ENCODE data around the gene KLHDC3. TPM values are rescaled to one million over a fixed set of nuclear protein-coding genes. Genes with fewer than 3 reads are reported as not detected.

KLHDC3 gene
- total RNA-seq, 1 donor from 2014 or later: 70.8 TPM

- H3K4me3 ChIP-seq (ENCODE audit: low read depth, low read length): no peak overlapping the region
- no peak for DNase-seq (ENCODE audit: low read depth)
- no peak for TF ChIP-seq CTCF (conservative IDR thresholded peaks at IDR 0.05; ENCODE audit: low read depth, low read length)
Measured at GRCh38 chr6:43024436-43024835, 10.4 kb downstream of the KLHDC3 start.

GRCh38 chr6:43026365-43026764 is 12.3 kb downstream of the KLHDC3 start:
- no peak for DNase-seq (ENCODE audit: low read depth)
- no peak overlapping the region for H3K4me3 ChIP-seq (ENCODE audit: low read depth, low read length)
- no peak for TF ChIP-seq CTCF (conservative IDR thresholded peaks at IDR 0.05; ENCODE audit: low read depth, low read length)

- no peak for TF ChIP-seq CTCF (conservative IDR thresholded peaks at IDR 0.05; ENCODE audit: low read depth, low read length)
- no peak for DNase-seq (ENCODE audit: low read depth)
- no peak overlapping the region for H3K4me3 ChIP-seq (ENCODE audit: low read depth, low read length)
Measured at GRCh38 chr6:43029120-43029519, 15.1 kb downstream of the KLHDC3 start.

DNA sequence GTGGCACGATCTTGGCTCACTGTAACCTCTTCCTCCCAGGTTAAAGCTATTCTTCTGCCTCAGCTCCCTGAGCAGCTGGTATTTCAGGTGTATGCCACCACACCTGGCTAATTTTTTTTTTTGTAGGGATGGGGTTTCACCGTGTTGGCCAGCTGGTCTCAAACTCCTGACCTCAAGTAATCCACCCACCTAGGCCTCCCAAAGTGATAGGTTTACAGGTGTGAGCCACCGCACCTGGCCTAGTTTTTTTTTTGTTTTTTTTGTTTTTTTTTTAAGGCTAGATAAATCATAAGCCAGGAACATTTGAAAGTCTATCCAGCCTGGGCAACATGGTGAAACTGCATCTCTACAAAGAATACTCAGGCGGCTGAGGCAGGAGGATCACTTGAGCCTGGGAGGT is 18.3 kb downstream of the KLHDC3 start:
- DNase-seq (ENCODE audit: low read depth): no peak
- no peak for TF ChIP-seq CTCF (conservative IDR thresholded peaks at IDR 0.05; ENCODE audit: low read depth, low read length)
- no peak overlapping the region for H3K4me3 ChIP-seq (ENCODE audit: low read depth, low read length)

GRCh38 chr6:43033496-43034189 is 19.6 kb downstream of the KLHDC3 start:
- no peak for TF ChIP-seq CTCF (conservative IDR thresholded peaks at IDR 0.05; ENCODE audit: low read depth, low read length)
- no peak overlapping the region for H3K4me3 ChIP-seq (ENCODE audit: low read depth, low read length)
- DNase-seq (ENCODE audit: low read depth): no peak

GRCh38 chr6:43034190-43034525 is 20.1 kb downstream of the KLHDC3 start:
- no peak for TF ChIP-seq CTCF (conservative IDR thresholded peaks at IDR 0.05; ENCODE audit: low read depth, low read length)
- no peak overlapping the region for H3K4me3 ChIP-seq (ENCODE audit: low read depth, low read length)
- no peak for DNase-seq (ENCODE audit: low read depth)

- DNase-seq (ENCODE audit: low read depth): no peak
- H3K4me3 ChIP-seq (ENCODE audit: low read depth, low read length): no peak overlapping the region
- TF ChIP-seq CTCF (conservative IDR thresholded peaks at IDR 0.05; ENCODE audit: low read depth, low read length): no peak
Measured at GRCh38 chr6:43035495-43036194, 21.6 kb downstream of the KLHDC3 start.
